ENCODE results near the gene GPS2.

The GPS2 gene

GRCh38 chr17:7293159-7293558 is 22.0 kb downstream of the GPS2 start:
- Histone ChIP-seq H3K4me1 (ENCODE audit: control insufficient read depth, insufficient read depth, low read length) (peaks cover 3% of the 10 kb centered on the region), H3K27me3 (ENCODE audit: control insufficient read depth, insufficient read depth, low read length) (peaks cover 2% of the 10 kb centered on the region; the same call in 1 of the 2 replicates), H3K9me3 (ENCODE audit: control insufficient read depth, insufficient read depth, low read length) (no peaks in the 10 kb centered on the region), H3K36me3 (ENCODE audit: control insufficient read depth, insufficient read depth, low read length) (no peaks in the 10 kb centered on the region), H3K27ac (ENCODE audit: low read length) (no peak overlapping the region), H3K4me3 (ENCODE audit: low read length) (no peak overlapping the region)
- DNase-seq (ENCODE audit: low read depth, low spot score), result no peak
- WGBS (ENCODE audit: insufficient coverage, insufficient read length), result no CpG with 5 or more reads among the region's 11 CpGs

GRCh38 chr17:7292729-7293128 is 22.4 kb downstream of the GPS2 start:
- no CpG with 5 or more reads among the region's 6 CpGs for WGBS (ENCODE audit: insufficient coverage, insufficient read length)
- no peak overlapping the region for H3K27ac ChIP-seq (ENCODE audit: low read length)
- no peak overlapping the region for H3K4me3 ChIP-seq (ENCODE audit: low read length)
- no peaks in the 10 kb centered on the region for H3K9me3 ChIP-seq (ENCODE audit: control insufficient read depth, insufficient read depth, low read length)
- H3K36me3 ChIP-seq (ENCODE audit: control insufficient read depth, insufficient read depth, low read length), result no peaks in the 10 kb centered on the region
- peaks cover 2% of the 10 kb centered on the region; the same call in 1 of the 2 replicates for H3K27me3 ChIP-seq (ENCODE audit: control insufficient read depth, insufficient read depth, low read length)
- DNase-seq (ENCODE audit: low read depth, low spot score), result no peak
- peaks cover 3% of the 10 kb centered on the region for H3K4me1 ChIP-seq (ENCODE audit: control insufficient read depth, insufficient read depth, low read length)

- Histone ChIP-seq H3K9me3 (ENCODE audit: control insufficient read depth, insufficient read depth, low read length) (no peaks in the 10 kb centered on the region), H3K36me3 (ENCODE audit: control insufficient read depth, insufficient read depth, low read length) (no peaks in the 10 kb centered on the region), H3K27me3 (ENCODE audit: control insufficient read depth, insufficient read depth, low read length) (peaks cover 2% of the 10 kb centered on the region; the same call in 1 of the 2 replicates), H3K4me3 (ENCODE audit: low read length) (no peak overlapping the region), H3K27ac (ENCODE audit: low read length) (no peak overlapping the region), H3K4me1 (ENCODE audit: control insufficient read depth, insufficient read depth, low read length) (peaks cover 3% of the 10 kb centered on the region)
- WGBS (ENCODE audit: insufficient coverage, insufficient read length), result no CpG with 5 or more reads among the region's 2 CpGs
- DNase-seq (ENCODE audit: low read depth, low spot score), result no peak
These were observed 23.0 kb downstream of the GPS2 start for GRCh38 chr17:7292194-7292593.

- Histone ChIP-seq H3K4me1 (ENCODE audit: control insufficient read depth, insufficient read depth, low read length) (peaks cover 3% of the 10 kb centered on the region), H3K27ac (ENCODE audit: low read length) (no peak overlapping the region), H3K36me3 (ENCODE audit: control insufficient read depth, insufficient read depth, low read length) (no peaks in the 10 kb centered on the region), H3K9me3 (ENCODE audit: control insufficient read depth, insufficient read depth, low read length) (no peaks in the 10 kb centered on the region), H3K27me3 (ENCODE audit: control insufficient read depth, insufficient read depth, low read length) (peaks cover under 1% of the 10 kb centered on the region; the same call in 1 of the 2 replicates), H3K4me3 (ENCODE audit: low read length) (no peak overlapping the region)
- no CpG with 5 or more reads among the region's 11 CpGs for WGBS (ENCODE audit: insufficient coverage, insufficient read length)
- no peak for DNase-seq (ENCODE audit: low read depth, low spot score)
These were observed 24.5 kb downstream of the GPS2 start for GRCh38 chr17:7290685-7291084.

GRCh38 chr17:7290166-7290565 is 25.0 kb downstream of the GPS2 start:
- Histone ChIP-seq H3K27me3 (ENCODE audit: control insufficient read depth, insufficient read depth, low read length) (no peaks in the 10 kb centered on the region), H3K9me3 (ENCODE audit: control insufficient read depth, insufficient read depth, low read length) (no peaks in the 10 kb centered on the region), H3K4me3 (ENCODE audit: low read length) (no peak overlapping the region), H3K36me3 (ENCODE audit: control insufficient read depth, insufficient read depth, low read length) (no peaks in the 10 kb centered on the region; the same call in 1 of the 2 replicates), H3K27ac (ENCODE audit: low read length) (no peak overlapping the region), H3K4me1 (ENCODE audit: control insufficient read depth, insufficient read depth, low read length) (peaks cover 3% of the 10 kb centered on the region)
- no CpG with 5 or more reads among the region's 19 CpGs for WGBS (ENCODE audit: insufficient coverage, insufficient read length)
- no peak for DNase-seq (ENCODE audit: low read depth, low spot score)

GRCh38 chr17:7289256-7290032 is 25.7 kb downstream of the GPS2 start:
- H3K27me3 ChIP-seq (ENCODE audit: control insufficient read depth, insufficient read depth, low read length), result no peaks in the 10 kb centered on the region
- H3K4me3 ChIP-seq (ENCODE audit: low read length), result no peak overlapping the region
- peaks cover 1% of the 10 kb centered on the region; the same call in 1 of the 2 replicates for H3K4me1 ChIP-seq (ENCODE audit: control insufficient read depth, insufficient read depth, low read length)
- DNase-seq (ENCODE audit: low read depth, low spot score), result no peak
- H3K9me3 ChIP-seq (ENCODE audit: control insufficient read depth, insufficient read depth, low read length), result no peaks in the 10 kb centered on the region
- H3K36me3 ChIP-seq (ENCODE audit: control insufficient read depth, insufficient read depth, low read length), result peaks cover 6% of the 10 kb centered on the region; the same call in 1 of the 2 replicates
- WGBS (ENCODE audit: insufficient coverage, insufficient read length), result no CpG with 5 or more reads among the region's 18 CpGs
- no peak overlapping the region for H3K27ac ChIP-seq (ENCODE audit: low read length)

- H3K9me3 ChIP-seq (ENCODE audit: control insufficient read depth, insufficient read depth, low read length), result no peaks in the 10 kb centered on the region
These were observed 29.5 kb downstream of the GPS2 start for GRCh38 chr17:7285679-7286078.

GRCh38 chr17:7284911-7285310 is 30.2 kb downstream of the GPS2 start:
- no CpG with 5 or more reads among the region's 16 CpGs for WGBS (ENCODE audit: insufficient coverage, insufficient read length)
- peaks cover 10% of the 10 kb centered on the region; the same call in 1 of the 2 replicates for H3K36me3 ChIP-seq (ENCODE audit: control insufficient read depth, insufficient read depth, low read length)
- peaks cover 3% of the 10 kb centered on the region for H3K4me1 ChIP-seq (ENCODE audit: control insufficient read depth, insufficient read depth, low read length)
- no peak overlapping the region for H3K27ac ChIP-seq (ENCODE audit: low read length)
- no peak overlapping the region for H3K4me3 ChIP-seq (ENCODE audit: low read length)
- H3K27me3 ChIP-seq (ENCODE audit: control insufficient read depth, insufficient read depth, low read length), result no peaks in the 10 kb centered on the region
- no peak for DNase-seq (ENCODE audit: low read depth, low spot score)
- H3K9me3 ChIP-seq (ENCODE audit: control insufficient read depth, insufficient read depth, low read length), result no peaks in the 10 kb centered on the region

More at GRCh38 chr17:7285679-7286078, 29.5 kb downstream of the GPS2 start:
- peaks cover 10% of the 10 kb centered on the region; the same call in 1 of the 2 replicates for H3K36me3 ChIP-seq (ENCODE audit: control insufficient read depth, insufficient read depth, low read length)
- no peak for DNase-seq (ENCODE audit: low read depth, low spot score)
- H3K27ac ChIP-seq (ENCODE audit: low read length), result no peak overlapping the region
- H3K27me3 ChIP-seq (ENCODE audit: control insufficient read depth, insufficient read depth, low read length), result no peaks in the 10 kb centered on the region
- peaks cover 1% of the 10 kb centered on the region; the same call in 1 of the 2 replicates for H3K4me1 ChIP-seq (ENCODE audit: control insufficient read depth, insufficient read depth, low read length)
- no peak overlapping the region for H3K4me3 ChIP-seq (ENCODE audit: low read length)
- no CpG with 5 or more reads among the region's 12 CpGs for WGBS (ENCODE audit: insufficient coverage, insufficient read length)

GRCh38 chr17:7283471-7284216 is 31.5 kb downstream of the GPS2 start:
- Histone ChIP-seq H3K36me3 (ENCODE audit: control insufficient read depth, insufficient read depth, low read length) (peaks cover 10% of the 10 kb centered on the region; the same call in 1 of the 2 replicates), H3K4me3 (ENCODE audit: low read length) (no peak overlapping the region), H3K4me1 (ENCODE audit: control insufficient read depth, insufficient read depth, low read length) (peaks cover 2% of the 10 kb centered on the region), H3K27ac (ENCODE audit: low read length) (no peak overlapping the region), H3K27me3 (ENCODE audit: control insufficient read depth, insufficient read depth, low read length) (no peaks in the 10 kb centered on the region), H3K9me3 (ENCODE audit: control insufficient read depth, insufficient read depth, low read length) (no peaks in the 10 kb centered on the region)
- no CpG with 5 or more reads among the region's 18 CpGs for WGBS (ENCODE audit: insufficient coverage, insufficient read length)
- no peak for DNase-seq (ENCODE audit: low read depth, low spot score)

GRCh38 chr17:7282752-7283321 is 32.3 kb downstream of the GPS2 start:
- Histone ChIP-seq H3K27me3 (ENCODE audit: control insufficient read depth, insufficient read depth, low read length) (no peaks in the 10 kb centered on the region), H3K36me3 (ENCODE audit: control insufficient read depth, insufficient read depth, low read length) (peaks cover 10% of the 10 kb centered on the region; the same call in 1 of the 2 replicates), H3K27ac (ENCODE audit: low read length) (no peak overlapping the region), H3K4me3 (ENCODE audit: low read length) (no peak overlapping the region; the same call in 1 of the 2 replicates), H3K9me3 (ENCODE audit: control insufficient read depth, insufficient read depth, low read length) (no peaks in the 10 kb centered on the region), H3K4me1 (ENCODE audit: control insufficient read depth, insufficient read depth, low read length) (peaks cover 2% of the 10 kb centered on the region)
- WGBS (ENCODE audit: insufficient coverage, insufficient read length), result no CpG with 5 or more reads among the region's 6 CpGs
- DNase-seq (ENCODE audit: low read depth, low spot score), result no peak
